Measurements from ENCODE around the gene BHMT2. TPM values are rescaled to one million over a fixed set of nuclear protein-coding genes. Genes with fewer than 3 reads are reported as not detected.
A peak's percentile ranks its signal among the peaks of the same experiment; 100 is the strongest.

Gene BHMT2
- total and polyA plus RNA-seq, 2 of the 13 experiments (the other 11 are each of a cell fraction or from before 2014, with no cell fraction given) = 13.8 to 18.8 TPM

DNA sequence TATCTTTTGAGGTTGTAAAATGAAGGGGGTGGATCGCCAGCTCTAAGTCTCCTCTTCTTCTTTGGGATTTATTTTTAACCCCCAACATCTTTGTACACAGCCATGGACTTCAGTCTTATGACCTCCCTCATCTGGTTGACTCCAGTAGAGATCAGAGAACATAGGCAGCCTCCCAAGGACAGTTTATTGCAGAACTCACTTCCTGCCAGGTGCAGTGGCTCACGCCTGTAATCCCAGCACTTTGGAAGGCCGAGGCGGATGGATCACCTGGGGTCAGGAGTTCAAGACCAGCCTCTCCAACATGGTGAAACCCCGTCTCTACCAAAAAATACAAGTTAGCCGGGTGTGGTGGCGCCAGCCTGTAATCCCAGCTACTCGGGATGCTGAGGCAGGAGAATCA is 39.2 kb downstream of the BHMT2 start (continued):
- TF ChIP-seq, protein P1, sequence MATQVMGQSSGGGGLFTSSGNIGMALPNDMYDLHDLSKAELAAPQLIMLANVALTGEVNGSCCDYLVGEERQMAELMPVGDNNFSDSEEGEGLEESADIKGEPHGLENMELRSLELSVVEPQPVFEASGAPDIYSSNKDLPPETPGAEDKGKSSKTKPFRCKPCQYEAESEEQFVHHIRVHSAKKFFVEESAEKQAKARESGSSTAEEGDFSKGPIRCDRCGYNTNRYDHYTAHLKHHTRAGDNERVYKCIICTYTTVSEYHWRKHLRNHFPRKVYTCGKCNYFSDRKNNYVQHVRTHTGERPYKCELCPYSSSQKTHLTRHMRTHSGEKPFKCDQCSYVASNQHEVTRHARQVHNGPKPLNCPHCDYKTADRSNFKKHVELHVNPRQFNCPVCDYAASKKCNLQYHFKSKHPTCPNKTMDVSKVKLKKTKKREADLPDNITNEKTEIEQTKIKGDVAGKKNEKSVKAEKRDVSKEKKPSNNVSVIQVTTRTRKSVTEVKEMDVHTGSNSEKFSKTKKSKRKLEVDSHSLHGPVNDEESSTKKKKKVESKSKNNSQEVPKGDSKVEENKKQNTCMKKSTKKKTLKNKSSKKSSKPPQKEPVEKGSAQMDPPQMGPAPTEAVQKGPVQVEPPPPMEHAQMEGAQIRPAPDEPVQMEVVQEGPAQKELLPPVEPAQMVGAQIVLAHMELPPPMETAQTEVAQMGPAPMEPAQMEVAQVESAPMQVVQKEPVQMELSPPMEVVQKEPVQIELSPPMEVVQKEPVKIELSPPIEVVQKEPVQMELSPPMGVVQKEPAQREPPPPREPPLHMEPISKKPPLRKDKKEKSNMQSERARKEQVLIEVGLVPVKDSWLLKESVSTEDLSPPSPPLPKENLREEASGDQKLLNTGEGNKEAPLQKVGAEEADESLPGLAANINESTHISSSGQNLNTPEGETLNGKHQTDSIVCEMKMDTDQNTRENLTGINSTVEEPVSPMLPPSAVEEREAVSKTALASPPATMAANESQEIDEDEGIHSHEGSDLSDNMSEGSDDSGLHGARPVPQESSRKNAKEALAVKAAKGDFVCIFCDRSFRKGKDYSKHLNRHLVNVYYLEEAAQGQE (IDR thresholded peaks at IDR 0.05; ENCODE audit: borderline replicate concordance in 1 of 2, low read depth in 1 of 2, low read length in 2 of 2) = no peak
- TF ChIP-seq ZNF891 (CRISPR knock-in tag; IDR thresholded peaks at IDR 0.05) (no peak), YY1 (IDR thresholded peaks at IDR 0.05; ENCODE audit: insufficient read depth, insufficient replicate concordance, low read depth, low read length) (no peak), HMG20B (CRISPR knock-in tag; conservative IDR thresholded peaks at IDR 0.05) (no peak), NRL (CRISPR knock-in tag; IDR thresholded peaks at IDR 0.05; ENCODE audit: borderline replicate concordance) (no peak), ZNF138 (CRISPR knock-in tag; IDR thresholded peaks at IDR 0.05; ENCODE audit: low read depth) (no peak), KDM2A (CRISPR knock-in tag; IDR thresholded peaks at IDR 0.05; ENCODE audit: borderline replicate concordance, low read depth) (no peak), MIER3 (CRISPR knock-in tag; IDR thresholded peaks at IDR 0.05; ENCODE audit: borderline replicate concordance) (peak; percentile 17; the same call in 1 of the 2 replicates), RARA (CRISPR knock-in tag; IDR thresholded peaks at IDR 0.05) (peak; percentile 90), MXD4 (CRISPR knock-in tag; IDR thresholded peaks at IDR 0.05) (no peak), ZNF703 (CRISPR knock-in tag; IDR thresholded peaks at IDR 0.05; ENCODE audit: borderline replicate concordance) (no peak), HDAC6 (IDR thresholded peaks at IDR 0.05; ENCODE audit: low read depth, low read length) (no peak), MAF1 (CRISPR knock-in tag; IDR thresholded peaks at IDR 0.05; ENCODE audit: borderline replicate concordance) (no peak), ZNF850 (CRISPR knock-in tag; conservative IDR thresholded peaks at IDR 0.05) (no peak)
- TF ChIP-seq, protein P2, sequence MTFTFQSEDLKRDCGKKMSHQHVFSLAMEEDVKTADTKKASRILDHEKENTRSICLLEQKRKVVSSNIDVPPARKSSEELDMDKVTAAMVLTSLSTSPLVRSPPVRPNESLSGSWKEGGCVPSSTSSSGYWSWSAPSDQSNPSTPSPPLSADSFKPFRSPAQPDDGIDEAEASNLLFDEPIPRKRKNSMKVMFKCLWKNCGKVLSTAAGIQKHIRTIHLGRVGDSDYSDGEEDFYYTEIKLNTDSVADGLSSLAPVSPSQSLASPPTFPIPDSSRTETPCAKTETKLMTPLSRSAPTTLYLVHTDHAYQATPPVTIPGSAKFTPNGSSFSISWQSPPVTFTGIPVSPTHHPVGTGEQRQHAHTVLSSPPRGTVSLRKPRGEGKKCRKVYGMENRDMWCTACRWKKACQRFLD (CRISPR knock-in tag; IDR thresholded peaks at IDR 0.05; ENCODE audit: borderline replicate concordance) = no peak
- TF ChIP-seq, protein P3, sequence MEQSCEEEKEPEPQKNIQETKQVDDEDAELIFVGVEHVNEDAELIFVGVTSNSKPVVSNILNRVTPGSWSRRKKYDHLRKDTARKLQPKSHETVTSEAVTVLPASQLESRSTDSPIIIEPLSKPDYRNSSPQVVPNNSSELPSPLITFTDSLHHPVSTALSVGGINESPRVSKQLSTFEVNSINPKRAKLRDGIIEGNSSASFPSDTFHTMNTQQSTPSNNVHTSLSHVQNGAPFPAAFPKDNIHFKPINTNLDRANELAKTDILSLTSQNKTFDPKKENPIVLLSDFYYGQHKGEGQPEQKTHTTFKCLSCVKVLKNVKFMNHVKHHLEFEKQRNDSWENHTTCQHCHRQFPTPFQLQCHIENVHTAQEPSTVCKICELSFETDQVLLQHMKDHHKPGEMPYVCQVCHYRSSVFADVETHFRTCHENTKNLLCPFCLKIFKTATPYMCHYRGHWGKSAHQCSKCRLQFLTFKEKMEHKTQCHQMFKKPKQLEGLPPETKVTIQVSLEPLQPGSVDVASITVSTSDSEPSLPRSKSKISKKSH (CRISPR knock-in tag; IDR thresholded peaks at IDR 0.05; ENCODE audit: borderline replicate concordance) = no peak
- TF ChIP-seq, protein P4, sequence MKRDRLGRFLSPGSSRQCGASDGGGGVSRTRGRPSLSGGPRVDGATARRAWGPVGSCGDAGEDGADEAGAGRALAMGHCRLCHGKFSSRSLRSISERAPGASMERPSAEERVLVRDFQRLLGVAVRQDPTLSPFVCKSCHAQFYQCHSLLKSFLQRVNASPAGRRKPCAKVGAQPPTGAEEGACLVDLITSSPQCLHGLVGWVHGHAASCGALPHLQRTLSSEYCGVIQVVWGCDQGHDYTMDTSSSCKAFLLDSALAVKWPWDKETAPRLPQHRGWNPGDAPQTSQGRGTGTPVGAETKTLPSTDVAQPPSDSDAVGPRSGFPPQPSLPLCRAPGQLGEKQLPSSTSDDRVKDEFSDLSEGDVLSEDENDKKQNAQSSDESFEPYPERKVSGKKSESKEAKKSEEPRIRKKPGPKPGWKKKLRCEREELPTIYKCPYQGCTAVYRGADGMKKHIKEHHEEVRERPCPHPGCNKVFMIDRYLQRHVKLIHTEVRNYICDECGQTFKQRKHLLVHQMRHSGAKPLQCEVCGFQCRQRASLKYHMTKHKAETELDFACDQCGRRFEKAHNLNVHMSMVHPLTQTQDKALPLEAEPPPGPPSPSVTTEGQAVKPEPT (CRISPR knock-in tag; IDR thresholded peaks at IDR 0.05; ENCODE audit: low read depth) = no peak
- TF ChIP-seq, protein P5, sequence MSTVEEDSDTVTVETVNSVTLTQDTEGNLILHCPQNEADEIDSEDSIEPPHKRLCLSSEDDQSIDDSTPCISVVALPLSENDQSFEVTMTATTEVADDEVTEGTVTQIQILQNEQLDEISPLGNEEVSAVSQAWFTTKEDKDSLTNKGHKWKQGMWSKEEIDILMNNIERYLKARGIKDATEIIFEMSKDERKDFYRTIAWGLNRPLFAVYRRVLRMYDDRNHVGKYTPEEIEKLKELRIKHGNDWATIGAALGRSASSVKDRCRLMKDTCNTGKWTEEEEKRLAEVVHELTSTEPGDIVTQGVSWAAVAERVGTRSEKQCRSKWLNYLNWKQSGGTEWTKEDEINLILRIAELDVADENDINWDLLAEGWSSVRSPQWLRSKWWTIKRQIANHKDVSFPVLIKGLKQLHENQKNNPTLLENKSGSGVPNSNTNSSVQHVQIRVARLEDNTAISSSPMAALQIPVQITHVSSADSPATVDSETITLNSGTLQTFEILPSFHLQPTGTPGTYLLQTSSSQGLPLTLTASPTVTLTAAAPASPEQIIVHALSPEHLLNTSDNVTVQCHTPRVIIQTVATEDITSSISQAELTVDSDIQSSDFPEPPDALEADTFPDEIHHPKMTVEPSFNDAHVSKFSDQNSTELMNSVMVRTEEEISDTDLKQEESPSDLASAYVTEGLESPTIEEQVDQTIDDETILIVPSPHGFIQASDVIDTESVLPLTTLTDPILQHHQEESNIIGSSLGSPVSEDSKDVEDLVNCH (CRISPR knock-in tag; IDR thresholded peaks at IDR 0.05) = no peak
